Mesenchymal stem cell (in vitro differentiated cells and primary cell): Measurements from ENCODE around the gene PRPS1L1.

Experiments used
- DNase-seq: peaks from one replicate; pipeline ENCODE4 v3.0.0-alpha.2; 2013
- H2AFZ ChIP-seq: one replicate; pipeline ENCODE4 v1.6.1; 2013; ENCODE audit warnings: low read depth, mild to moderate bottlenecking, control low read depth, inconsistent platforms, low read length, moderate library complexity
- H2AK5ac ChIP-seq: 2 replicates; pipeline ENCODE4 v1.6.1; 2013; ENCODE audit warnings: low read length, moderate library complexity, mild to moderate bottlenecking, inconsistent platforms; ENCODE audit not compliant: severe bottlenecking
- H2BK120ac ChIP-seq: one replicate; pipeline ENCODE4 v1.6.1; 2013; ENCODE audit warnings: low read depth, mild to moderate bottlenecking, inconsistent platforms, low read length, moderate library complexity
- H2BK12ac ChIP-seq, 2 experiments: one replicate each; pipeline ENCODE4 v1.6.1; 2013; ENCODE audit warnings: inconsistent platforms in 2 of 2, low read length in 2 of 2, mild to moderate bottlenecking in 2 of 2, moderate library complexity in 2 of 2, control low read depth in 1 of 2
- H2BK15ac ChIP-seq: one replicate; pipeline ENCODE4 v1.6.1; 2013; ENCODE audit warnings: mild to moderate bottlenecking, low read depth, inconsistent platforms; ENCODE audit not compliant: poor library complexity, severe bottlenecking
- H2BK5ac ChIP-seq: 2 replicates; pipeline ENCODE4 v1.6.1; 2013; ENCODE audit warnings: low read depth, mild to moderate bottlenecking, low read length, control low read depth, inconsistent platforms; ENCODE audit not compliant: poor library complexity, severe bottlenecking
- H3K14ac ChIP-seq, 2 experiments: one replicate each; pipeline ENCODE4 v1.6.1; 2013; ENCODE audit warnings: inconsistent platforms in 2 of 2, low read length in 2 of 2, control low read depth in 1 of 2, mild to moderate bottlenecking in 1 of 2, moderate library complexity in 1 of 2
- H3K18ac ChIP-seq, 2 experiments: one replicate each; pipeline ENCODE4 v1.6.1; 2013; ENCODE audit warnings: inconsistent platforms in 2 of 2, low read length in 2 of 2, control low read depth in 1 of 2, low read depth in 1 of 2, mild to moderate bottlenecking in 1 of 2
- H3K23ac ChIP-seq, 2 experiments: one replicate each; pipeline ENCODE4 v1.6.1; 2013; ENCODE audit warnings: inconsistent platforms in 2 of 2, low read length in 2 of 2, mild to moderate bottlenecking in 2 of 2, moderate library complexity in 2 of 2, control low read depth in 1 of 2
- H3K27ac ChIP-seq: 2 replicates; pipeline ENCODE4 v1.5.1; 2013; ENCODE audit warnings: mild to moderate bottlenecking, moderate library complexity, low read length, control low read depth, inconsistent platforms; ENCODE audit not compliant: poor library complexity, severe bottlenecking
- H3K27me3 ChIP-seq, 2 experiments: 2 replicates each; pipeline versions ENCODE4 v1.6.1 to v1.7.0; 2013; ENCODE audit warnings: low read length in 2 of 2, mild to moderate bottlenecking in 2 of 2, moderate library complexity in 2 of 2, control low read depth in 1 of 2, inconsistent platforms in 1 of 2; ENCODE audit not compliant: control insufficient read depth in 1 of 2, insufficient read depth in 1 of 2
- H3K36me3 ChIP-seq, 2 experiments: 2 replicates each; pipeline versions ENCODE4 v1.6.1 to v1.7.0; 2013; ENCODE audit warnings: low read length in 2 of 2, control low read depth in 1 of 2, inconsistent platforms in 1 of 2, low read depth in 1 of 2, mild to moderate bottlenecking in 1 of 2; ENCODE audit not compliant: insufficient read depth in 2 of 2, control insufficient read depth in 1 of 2
- H3K4ac ChIP-seq, 2 experiments: one replicate each; pipeline ENCODE4 v1.6.1; 2013; ENCODE audit warnings: inconsistent platforms in 2 of 2, low read length in 2 of 2, mild to moderate bottlenecking in 2 of 2, moderate library complexity in 2 of 2, control low read depth in 1 of 2, low read depth in 1 of 2
- H3K4me1 ChIP-seq: 2 replicates; pipeline ENCODE4 v1.6.1; 2013; ENCODE audit warnings: low read depth, low read length, control low read depth; ENCODE audit not compliant: control insufficient read depth, insufficient read depth
- H3K4me2 ChIP-seq: 2 replicates; pipeline ENCODE4 v1.6.1; 2013; ENCODE audit warnings: low read length, mild to moderate bottlenecking, inconsistent platforms; ENCODE audit not compliant: poor library complexity, severe bottlenecking
- H3K4me3 ChIP-seq, 2 experiments: 2 replicates each; pipeline versions ENCODE4 v1.5.1 to v1.7.0; 2013; ENCODE audit warnings: low read length in 2 of 2, mild to moderate bottlenecking in 2 of 2, control low read depth in 1 of 2, low read depth in 1 of 2; ENCODE audit not compliant: insufficient read depth in 1 of 2
- H3K79me1 ChIP-seq: replicated peaks from 2 replicates; pipeline ENCODE4 v1.6.1; 2013; ENCODE audit warnings: mild to moderate bottlenecking, control low read depth, low read length, inconsistent platforms; ENCODE audit not compliant: poor library complexity, severe bottlenecking
- H3K9ac ChIP-seq: 2 replicates; pipeline ENCODE4 v1.7.0; 2013; ENCODE audit warnings: mild to moderate bottlenecking, low read length, moderate library complexity
- H3K9me3 ChIP-seq: 2 replicates; pipeline ENCODE4 v1.7.0; 2013; ENCODE audit warnings: mild to moderate bottlenecking, low read length; ENCODE audit not compliant: control insufficient read depth
- H4K8ac ChIP-seq: one replicate; pipeline ENCODE4 v1.6.1; 2013; ENCODE audit warnings: inconsistent platforms, mild to moderate bottlenecking, low read length, moderate library complexity
- H4K91ac ChIP-seq: one replicate; pipeline ENCODE4 v1.6.1; 2013; ENCODE audit warnings: mild to moderate bottlenecking, low read length, inconsistent platforms
- WGBS: methylation state at CpG from one replicate; pipeline ENCODE4 v1.1.7; 2013; ENCODE audit warnings: mixed read lengths; 5-methylcytosine and 5-hydroxymethylcytosine counted together

PRPS1L1 gene

DNA sequence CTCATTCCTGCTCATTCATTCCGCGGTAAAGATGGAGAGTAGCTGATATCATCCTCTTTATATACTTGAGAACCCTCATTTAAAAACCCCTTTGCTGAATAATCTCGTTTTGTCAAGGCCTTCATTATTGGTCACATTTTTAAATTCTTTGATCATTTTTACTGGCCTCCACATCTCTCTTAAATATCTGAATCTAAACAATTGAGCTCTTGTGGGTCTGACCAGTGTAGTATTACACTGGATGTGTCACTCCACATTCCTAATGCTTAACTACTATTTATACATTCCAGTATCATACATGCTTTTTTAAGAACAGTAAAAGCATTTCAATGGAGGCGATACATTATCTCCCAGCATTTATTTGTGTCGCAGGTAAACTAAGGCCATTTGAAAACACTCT lies 12.6 kb upstream of the PRPS1L1 start:
- H3K4me2 ChIP-seq = no peak overlapping the region
- no peak overlapping the region for H3K4me3 ChIP-seq
- H3K4ac ChIP-seq = no peak overlapping the region
- no peak overlapping the region for H4K91ac ChIP-seq
- H3K27me3 ChIP-seq = no peaks in the 10 kb centered on the region
- H2AK5ac ChIP-seq = no peak overlapping the region
- no peak overlapping the region for H2AFZ ChIP-seq
- H3K14ac ChIP-seq = no peak overlapping the region
- no peak overlapping the region for H4K8ac ChIP-seq
- H2BK12ac ChIP-seq = no peak overlapping the region
- H2BK120ac ChIP-seq = no peak overlapping the region
- H3K18ac ChIP-seq = no peak overlapping the region
- H3K36me3 ChIP-seq = no peaks in the 10 kb centered on the region
- H3K9me3 ChIP-seq = no peaks in the 10 kb centered on the region
- H3K4me1 ChIP-seq = no peaks in the 10 kb centered on the region
- no peak overlapping the region for H3K23ac ChIP-seq
- no peak overlapping the region for H2BK5ac ChIP-seq
- no peak overlapping the region for H3K27ac ChIP-seq
- peak; percentile 63 for DNase-seq
- no peak overlapping the region for H3K9ac ChIP-seq
- WGBS = 51% methylated on average over 5 of the region's 5 CpGs
- H2BK15ac ChIP-seq = no peak overlapping the region
- H3K79me1 ChIP-seq = no peaks in the 10 kb centered on the region

DNA sequence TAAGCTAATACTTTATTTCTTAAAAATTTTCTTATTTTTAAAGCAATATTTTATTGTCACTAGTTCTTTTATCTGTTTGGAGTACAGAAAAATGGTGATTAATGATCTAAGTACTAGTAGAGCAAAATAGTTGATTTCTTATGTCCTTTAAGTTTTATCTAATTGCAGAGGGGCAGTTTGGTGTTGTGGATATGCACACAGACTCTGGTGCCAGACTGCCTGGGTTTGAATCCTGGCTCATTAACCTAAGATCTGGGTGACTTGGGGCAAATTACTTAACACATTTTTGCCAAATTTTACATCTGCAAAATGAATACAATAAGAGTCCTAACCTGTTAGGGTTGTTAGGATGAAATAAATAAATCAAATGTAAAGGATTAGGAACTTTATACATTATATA lies 10.7 kb upstream of the PRPS1L1 start:
- no peaks in the 10 kb centered on the region for H3K36me3 ChIP-seq
- H3K23ac ChIP-seq = no peak overlapping the region
- no peak overlapping the region for H3K4me2 ChIP-seq
- H2BK5ac ChIP-seq = no peak overlapping the region
- no peaks in the 10 kb centered on the region for H3K4me1 ChIP-seq
- H3K79me1 ChIP-seq = no peaks in the 10 kb centered on the region
- H2BK12ac ChIP-seq = no peak overlapping the region
- H2AK5ac ChIP-seq = no peak overlapping the region
- no peak overlapping the region for H3K18ac ChIP-seq
- H3K4me3 ChIP-seq = no peak overlapping the region
- H2AFZ ChIP-seq = no peak overlapping the region
- no peak overlapping the region for H3K14ac ChIP-seq
- no peaks in the 10 kb centered on the region for H3K27me3 ChIP-seq
- H3K9ac ChIP-seq = no peak overlapping the region
- no peak overlapping the region for H2BK15ac ChIP-seq
- no peaks in the 10 kb centered on the region for H3K9me3 ChIP-seq
- H4K8ac ChIP-seq = no peak overlapping the region
- no peak overlapping the region for H4K91ac ChIP-seq
- H3K4ac ChIP-seq = no peak overlapping the region
- H2BK120ac ChIP-seq = no peak overlapping the region
- H3K27ac ChIP-seq = no peak overlapping the region
- DNase-seq = peak; percentile 8

DNA sequence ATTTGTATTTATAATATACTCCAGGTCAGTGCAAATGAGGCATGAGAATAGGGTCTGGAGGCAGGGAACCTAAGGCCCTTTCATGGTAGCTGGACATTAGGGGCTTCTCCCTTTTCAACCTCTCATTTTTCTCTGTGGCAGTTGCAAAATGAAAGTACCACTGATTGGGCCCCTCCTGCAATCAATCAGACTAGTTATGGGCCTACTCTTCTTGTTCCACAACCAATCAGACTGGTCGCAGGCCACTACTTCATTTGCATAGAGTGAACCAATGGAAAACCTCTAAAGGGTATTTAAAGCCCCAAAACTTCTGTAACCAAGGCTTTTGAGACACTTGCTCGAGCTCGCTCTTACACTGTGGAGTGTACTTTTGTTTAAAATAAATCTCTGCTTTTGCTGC lies 10.0 kb upstream of the PRPS1L1 start:
- WGBS = 100% methylated on average over 3 of the region's 3 CpGs
- Histone ChIP-seq H3K23ac (no peak overlapping the region), H2AFZ (no peak overlapping the region), H4K91ac (no peak overlapping the region), H3K9ac (no peak overlapping the region), H2BK15ac (no peak overlapping the region), H2BK120ac (no peak overlapping the region), H2BK12ac (no peak overlapping the region), H3K4me1 (no peaks in the 10 kb centered on the region), H4K8ac (no peak overlapping the region), H3K4me3 (no peak overlapping the region), H3K4ac (no peak overlapping the region), H2BK5ac (no peak overlapping the region), H3K14ac (no peak overlapping the region), H3K18ac (no peak overlapping the region), H3K4me2 (no peak overlapping the region), H3K36me3 (no peaks in the 10 kb centered on the region), H3K79me1 (no peaks in the 10 kb centered on the region), H2AK5ac (no peak overlapping the region), H3K27ac (no peak overlapping the region), H3K27me3 (no peaks in the 10 kb centered on the region), H3K9me3 (no peaks in the 10 kb centered on the region)
- DNase-seq = no peak

DNA sequence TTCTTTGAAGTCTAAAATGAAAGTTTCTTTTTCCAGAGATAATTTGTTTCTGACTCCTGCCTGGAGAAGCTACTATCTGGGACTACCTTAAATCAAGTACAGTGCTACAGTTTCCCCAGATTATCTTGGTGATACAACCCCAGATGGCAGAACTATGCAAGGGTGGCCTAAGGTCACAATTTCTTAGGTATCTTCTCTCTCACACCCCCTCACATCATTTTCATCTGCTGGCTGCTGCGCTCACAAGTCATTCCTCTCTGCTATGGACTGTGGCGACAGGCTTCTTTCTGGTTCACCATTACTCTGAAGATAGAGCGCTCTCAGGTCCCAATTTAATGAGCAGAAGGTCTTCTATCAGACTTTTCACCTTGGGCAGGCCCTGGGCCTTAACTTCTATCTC lies 9.1 kb upstream of the PRPS1L1 start:
- Histone ChIP-seq H3K36me3 (no peaks in the 10 kb centered on the region), H2AK5ac (no peak overlapping the region), H3K4me1 (no peaks in the 10 kb centered on the region)

More for the DNA sequence above, 9.1 kb upstream of the PRPS1L1 start:
- no peaks in the 10 kb centered on the region for H3K9me3 ChIP-seq
- no peak overlapping the region for H4K8ac ChIP-seq
- DNase-seq = no peak
- H3K14ac ChIP-seq = no peak overlapping the region
- no peak overlapping the region for H3K4me2 ChIP-seq
- H2BK12ac ChIP-seq = no peak overlapping the region
- no peak overlapping the region for H2AFZ ChIP-seq
- H2BK15ac ChIP-seq = no peak overlapping the region
- no peak overlapping the region for H4K91ac ChIP-seq
- no peak overlapping the region for H3K4ac ChIP-seq
- WGBS = 95% methylated on average over 3 of the region's 3 CpGs
- no peak overlapping the region for H3K18ac ChIP-seq
- no peak overlapping the region for H3K4me3 ChIP-seq
- no peaks in the 10 kb centered on the region for H3K27me3 ChIP-seq
- no peak overlapping the region for H2BK5ac ChIP-seq
- no peak overlapping the region for H3K9ac ChIP-seq
- H3K79me1 ChIP-seq = no peaks in the 10 kb centered on the region
- no peak overlapping the region for H2BK120ac ChIP-seq
- no peak overlapping the region for H3K23ac ChIP-seq
- no peak overlapping the region for H3K27ac ChIP-seq
